Amniotic stem cell (primary cell): ENCODE data around the gene B3GALT4.

Experiments used
- DNase-seq: peaks from one replicate; lab custom pipeline; 2025; lab: John Stamatoyannopoulos, UW

The B3GALT4 gene

DNA sequence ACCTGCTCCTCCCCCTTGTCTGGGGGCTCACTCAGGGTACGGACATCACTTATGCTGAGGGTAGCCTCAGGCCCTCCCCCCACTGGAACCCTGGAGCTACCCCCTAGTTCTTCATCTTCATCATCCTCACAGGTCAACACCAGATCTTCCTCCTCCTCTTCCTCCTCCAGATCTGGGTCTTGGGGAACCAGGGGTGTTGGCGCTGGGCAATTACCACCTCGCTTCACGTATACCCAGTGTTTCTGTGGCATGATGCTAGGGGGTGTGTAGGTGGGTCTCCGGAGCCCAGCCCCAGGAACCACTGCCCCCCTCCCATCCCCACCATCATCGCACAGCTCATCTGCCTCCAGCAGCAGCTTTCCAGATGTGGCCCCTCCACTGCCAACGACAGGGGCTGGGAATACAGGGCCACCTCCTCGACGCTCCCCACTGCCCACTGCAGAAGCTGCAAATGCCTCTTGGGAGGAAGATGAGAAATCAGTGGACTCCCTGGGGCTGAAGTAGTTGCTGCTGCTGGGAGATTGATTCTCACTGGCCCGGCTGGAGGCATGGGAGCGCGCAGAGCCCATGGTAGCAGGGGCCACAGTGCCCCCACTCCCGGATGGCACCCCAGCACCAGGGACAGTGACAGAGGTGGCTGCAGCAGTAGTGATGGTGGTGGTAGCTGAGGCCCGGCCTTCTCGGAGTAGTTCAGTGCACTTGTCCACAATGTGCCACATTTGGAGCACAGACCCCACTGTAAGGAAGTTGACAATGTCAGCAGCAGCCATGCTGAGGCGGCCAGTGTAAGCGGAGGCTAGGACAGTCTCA is 39.1 kb downstream of the B3GALT4 start:
- no peak for DNase-seq

DNA sequence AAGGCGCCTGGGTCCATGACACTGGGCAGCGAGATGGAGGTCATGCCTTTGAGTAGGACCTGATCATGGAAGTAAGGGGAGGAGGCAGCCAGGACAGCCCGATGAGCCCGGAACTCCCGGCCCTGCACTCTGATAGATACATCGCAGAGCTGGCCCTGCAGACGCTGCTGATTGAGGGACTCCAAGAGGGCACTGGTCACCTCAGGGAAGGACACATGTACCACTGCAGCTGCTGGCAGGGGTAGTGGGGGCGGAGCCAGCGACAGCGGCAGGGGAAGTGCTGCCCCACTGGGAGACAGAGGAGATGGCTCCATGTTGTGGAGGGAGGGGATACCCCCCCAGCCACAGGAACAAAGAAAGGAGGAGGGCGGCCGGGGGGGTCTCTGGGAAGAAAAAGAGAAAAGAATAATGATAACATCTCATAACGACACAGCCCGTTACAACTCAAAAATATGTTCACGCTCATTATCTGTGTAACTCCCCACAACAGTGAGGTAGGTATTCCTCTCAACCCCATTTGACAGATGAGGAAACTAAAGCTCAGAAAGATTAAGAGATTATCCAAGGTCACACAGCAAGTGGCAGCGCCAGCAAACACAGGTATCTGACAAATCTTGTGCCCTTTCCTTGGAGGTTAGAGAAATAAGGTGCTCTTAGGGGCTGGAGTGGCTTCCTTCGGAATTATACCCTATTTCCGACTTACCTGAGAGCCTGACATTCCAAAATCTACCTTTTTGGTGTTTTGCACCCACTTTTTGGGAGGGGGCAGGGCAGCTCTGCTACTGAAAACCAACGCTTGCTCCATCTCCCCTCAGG is 39.9 kb downstream of the B3GALT4 start:
- DNase-seq = no peak

DNA sequence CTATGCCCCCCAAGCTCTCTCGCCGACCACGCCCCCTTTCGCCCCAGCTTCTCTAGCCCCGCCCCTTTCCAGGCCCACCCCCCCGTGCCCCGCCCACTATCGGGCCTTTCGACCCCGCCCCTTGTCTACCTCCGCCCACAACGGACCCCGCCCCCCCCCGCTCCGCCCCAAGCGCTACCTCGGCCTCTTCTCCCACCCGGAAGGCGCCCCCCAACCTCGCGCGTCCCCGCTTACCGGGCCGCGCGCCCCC is 40.4 kb downstream of the B3GALT4 start:
- DNase-seq = no peak

DNA sequence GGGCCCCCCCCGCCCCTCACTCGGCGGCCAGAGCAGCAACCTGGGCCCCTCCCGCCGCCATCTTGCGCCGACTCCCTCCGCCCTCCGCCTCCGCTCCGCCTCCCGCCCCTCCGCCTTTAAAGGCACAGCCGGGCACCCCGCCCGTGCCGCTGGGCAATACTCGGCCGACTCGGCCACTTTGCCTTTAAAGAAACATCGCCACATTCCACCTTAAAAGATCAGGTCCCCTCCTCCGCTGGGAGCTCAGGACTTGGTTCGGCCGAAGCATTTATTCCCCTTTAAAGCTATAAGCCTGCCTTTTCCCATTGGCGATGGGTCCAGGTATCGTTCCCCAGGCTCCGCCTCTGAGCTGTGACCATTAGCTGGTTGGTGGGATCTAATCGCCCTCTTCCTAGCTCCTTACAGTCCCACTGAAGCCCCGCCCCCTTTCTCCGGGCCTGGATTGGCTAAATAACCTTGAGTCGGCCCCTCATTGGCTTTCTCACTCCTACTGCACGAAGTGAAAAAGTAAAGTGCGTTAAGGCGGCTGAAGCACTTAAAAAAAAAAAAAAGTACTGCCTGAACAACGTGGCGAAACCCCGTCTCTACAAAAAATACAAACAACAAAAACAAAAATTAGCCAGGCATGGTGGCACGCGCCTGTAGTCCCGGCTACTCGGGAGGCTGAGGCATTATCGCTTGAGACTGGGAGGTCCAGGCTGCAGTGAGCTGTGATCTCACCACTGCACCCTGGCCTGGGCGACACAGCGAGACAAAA is 40.9 kb downstream of the B3GALT4 start, which contains the start of gene ZBTB22:
Gene ZBTB22 (minus strand): TSS at position 76 of the 757 bp plus-strand sequence. CDS start 828 bp downstream, outside the sequence.
- peak; percentile 99 for DNase-seq

DNA sequence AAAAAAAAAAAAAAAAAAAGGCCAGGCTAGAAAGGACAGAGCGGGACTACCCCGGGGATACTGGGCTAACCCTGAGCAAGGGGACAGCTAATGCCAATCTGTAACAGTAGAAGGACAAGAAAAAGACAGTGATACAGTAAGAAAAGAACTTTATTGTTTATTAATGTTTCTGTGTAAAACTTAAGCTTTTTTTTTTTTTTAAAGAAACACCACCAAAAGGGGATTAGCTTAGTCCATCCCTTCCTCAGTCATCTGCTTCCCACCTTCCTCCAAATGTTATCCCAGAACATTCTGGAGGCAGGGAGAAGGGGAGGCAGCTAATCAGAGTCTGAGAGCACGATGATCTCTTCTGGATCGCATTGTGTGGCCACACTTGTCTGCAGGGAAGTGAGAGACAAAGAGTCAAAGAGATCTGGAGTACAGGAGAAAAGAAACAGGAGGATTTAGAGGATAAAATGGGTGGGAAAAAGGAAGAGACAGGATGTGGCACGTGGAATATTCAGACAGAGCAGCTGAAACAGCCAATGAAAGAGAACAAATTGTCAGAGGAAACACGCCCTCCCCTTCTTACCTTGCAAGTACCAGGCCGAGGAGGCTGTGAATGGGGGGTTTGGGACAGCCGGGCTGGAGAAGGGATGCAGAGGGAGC is 41.6 kb downstream of the B3GALT4 start:
- no peak for DNase-seq

DNA sequence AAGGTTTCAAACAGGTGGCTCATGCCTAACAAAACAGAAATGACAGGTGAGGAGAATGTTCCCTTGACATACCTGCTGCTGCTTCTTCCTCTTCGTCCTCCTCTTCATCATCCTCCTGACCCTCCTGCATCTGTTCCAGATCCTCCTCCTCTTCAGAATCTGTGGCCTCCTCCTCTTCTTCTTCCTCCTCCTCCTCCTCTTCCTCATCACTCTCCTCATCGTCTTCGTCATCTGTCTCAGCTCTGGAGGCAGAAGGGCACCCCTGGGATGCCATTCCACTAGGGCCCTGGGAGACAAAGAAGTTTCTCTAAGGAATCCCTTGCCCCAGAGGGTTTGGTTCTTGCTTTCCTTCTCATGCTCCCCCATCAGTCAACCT is 43.0 kb downstream of the B3GALT4 start:
- no peak for DNase-seq

DNA sequence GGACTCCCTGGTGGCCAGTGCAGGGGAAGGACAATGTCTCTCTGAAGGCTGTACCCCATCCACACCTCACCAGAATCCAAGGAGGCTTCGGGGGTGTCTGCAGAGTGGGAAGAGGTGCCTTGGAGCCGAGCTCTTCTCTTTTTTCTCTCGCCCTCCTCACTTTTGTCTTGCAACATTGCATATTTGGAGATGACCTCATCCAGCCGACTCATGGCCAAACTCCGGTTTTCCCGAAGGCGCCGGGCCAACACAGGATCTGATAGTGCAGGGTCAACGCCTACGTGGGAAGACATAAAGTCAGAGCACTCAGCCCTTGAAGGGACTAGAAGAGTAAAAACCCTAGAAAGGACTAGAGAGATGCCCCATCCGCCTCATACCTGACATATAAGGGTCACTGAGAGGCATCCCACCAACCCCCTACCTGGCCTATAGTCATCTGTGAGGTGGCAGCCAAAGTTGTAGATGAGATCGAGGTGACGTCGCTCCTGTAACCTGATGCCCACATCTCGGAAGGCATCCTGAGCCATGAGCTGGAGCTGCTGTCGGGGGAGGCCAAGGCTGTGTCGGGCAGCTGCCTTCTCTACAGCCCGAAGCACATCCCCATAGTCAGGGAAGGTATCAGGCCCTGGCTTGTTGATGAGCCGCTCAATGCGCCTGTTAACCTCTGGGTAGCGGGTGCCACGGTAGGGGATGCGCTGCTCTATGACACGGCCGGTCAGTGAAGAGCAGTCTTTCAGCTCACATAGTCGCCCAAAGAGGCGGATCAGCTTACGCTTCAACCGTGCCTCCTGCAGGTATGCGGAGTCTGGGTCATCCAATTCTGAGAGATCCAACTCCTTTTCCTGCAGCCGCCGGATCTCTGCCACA is 43.6 kb downstream of the B3GALT4 start:
- peak; percentile 76 for DNase-seq

DNA sequence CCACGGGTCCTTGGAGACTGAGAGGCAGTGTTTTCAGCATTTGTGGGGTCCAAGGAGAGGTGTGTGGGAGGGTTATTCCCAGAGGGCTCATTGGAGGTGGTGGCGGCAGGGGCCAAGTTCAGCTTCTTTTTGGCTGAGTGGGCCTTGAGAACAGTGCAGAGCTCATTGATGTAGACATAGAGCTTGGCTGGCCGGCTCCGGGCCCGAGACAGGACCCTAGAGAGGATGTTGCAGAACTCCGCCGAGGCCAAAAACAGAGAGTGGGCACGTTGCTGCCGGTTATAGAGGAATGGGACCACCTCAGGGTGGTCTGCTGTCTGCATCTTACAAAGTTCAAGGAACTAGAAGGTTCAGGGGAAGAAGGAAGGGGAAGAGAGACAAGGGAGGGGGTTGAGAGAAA is 44.3 kb downstream of the B3GALT4 start:
- DNase-seq = no peak

DNA sequence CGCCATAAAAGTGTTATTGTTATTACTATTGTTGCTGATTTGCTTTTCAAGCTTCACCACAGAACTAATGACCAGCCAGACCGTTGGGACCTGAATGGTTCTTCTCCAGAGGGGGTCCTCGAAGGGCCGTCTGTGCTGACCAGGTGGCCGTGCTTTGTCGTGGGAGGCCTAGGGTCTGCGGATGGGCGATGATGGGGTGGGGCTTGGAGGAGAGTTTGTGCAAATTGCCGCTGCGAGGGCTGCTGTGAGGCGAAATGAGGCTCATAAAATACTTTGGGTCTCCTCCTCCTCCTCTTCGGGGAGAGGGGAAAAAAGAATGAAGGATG is 46.7 kb downstream of the B3GALT4 start:
- DNase-seq = no peak

DNA sequence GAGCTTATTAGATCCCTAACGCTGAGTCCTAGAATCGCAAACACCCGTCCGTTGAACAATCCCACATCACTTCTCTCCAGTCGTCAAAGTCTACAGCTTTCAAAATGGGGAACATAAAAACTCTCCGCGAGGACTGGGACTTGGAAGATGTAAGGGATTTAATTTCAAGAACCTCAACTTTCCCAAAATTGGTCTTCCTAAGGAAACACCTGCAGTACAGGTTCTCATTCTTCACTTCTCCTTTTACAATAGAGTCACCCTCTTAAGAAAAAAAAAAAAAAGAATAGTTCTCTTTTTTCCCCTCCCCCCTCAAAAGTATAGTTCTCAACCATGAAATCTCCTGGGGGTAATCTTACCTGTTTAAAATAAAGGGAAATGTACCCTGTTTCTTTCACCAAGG is 47.2 kb downstream of the B3GALT4 start:
- no peak for DNase-seq
